Upper lobe of left lung (tissue), 6 donors: ENCODE results near the gene CDC34. TPM values are rescaled to one million over a fixed set of nuclear protein-coding genes. Genes with fewer than 3 reads are reported as not detected.
A peak's percentile ranks its signal among the peaks of the same experiment; 100 is the strongest.

Experiments used
- ATAC-seq, 2 donors: fragments of 200-7000 bp; cut with Tn5 transposase; one replicate each; pipeline ENCODE4 v1.9.1; 2022; ENCODE audit warnings: mild to moderate bottlenecking in 2 of 2, moderate library complexity in 2 of 2; ENCODE audit not compliant: low FRiP score in 2 of 2
- DNase-seq, 2 donors: peaks; one replicate each; pipeline ENCODE4 v3.0.0-alpha.2; 2019 to 2020
- H3K27ac ChIP-seq, 4 donors: fragments of 200-600 bp; sonication (generic); one replicate each; pipeline ENCODE4 v1.5.1; 2016 to 2019
- H3K27me3 ChIP-seq, 4 donors: fragments of 200-600 bp; sonication (generic); one replicate each; pipeline ENCODE4 v1.5.1; 2017 to 2019
- H3K36me3 ChIP-seq, 4 donors: fragments of 200-600 bp; sonication (generic); one replicate each; pipeline ENCODE4 v1.5.1; 2016 to 2019
- H3K4me1 ChIP-seq, 4 donors: fragments of 200-600 bp; sonication (generic); one replicate each; pipeline ENCODE4 v1.5.1; 2018 to 2019
- H3K4me3 ChIP-seq, 4 donors: fragments of 200-600 bp; sonication (generic); one replicate each; pipeline ENCODE4 v1.5.1; 2017 to 2019; ENCODE audit warnings: mild to moderate bottlenecking in 2 of 4, moderate library complexity in 1 of 4
- H3K9me3 ChIP-seq, 4 donors: fragments of 200-600 bp; sonication (generic); one replicate each; pipeline ENCODE4 v1.5.1; 2018 to 2019
- CTCF ChIP-seq, 6 experiments: fragments of 450-650 bp in 4 of 6; fragments of 200-600 bp in 2 of 6; sonication (generic) in 2 of 6; IDR thresholded peaks; one replicate each; pipeline ENCODE4 v1.5.1; 2016 to 2019; ENCODE audit warnings: antibody characterized with exemption in 6 of 6
- EP300 ChIP-seq, 4 donors: sonication (generic); formaldehyde crosslinking; IDR thresholded peaks; one replicate each; pipeline ENCODE4 v1.5.1; 2017; ENCODE audit warnings: antibody characterized with exemption in 4 of 4, control low read depth in 2 of 4
- POLR2A ChIP-seq, 4 donors: fragments of 450-650 bp; IDR thresholded peaks; one replicate each; pipeline ENCODE4 v1.5.1; 2016 to 2017; ENCODE audit warnings: antibody characterized with exemption in 4 of 4, mild to moderate bottlenecking in 2 of 4
- POLR2AphosphoS5 ChIP-seq, 2 donors: sonication (generic); formaldehyde crosslinking; IDR thresholded peaks; one replicate each; pipeline ENCODE4 v1.5.1; 2017; ENCODE audit warnings: antibody characterized with exemption in 2 of 2
- WGBS, 2 donors: methylation state at CpG; one replicate each; pipeline ENCODE4 v1.1.5; 2017 to 2018; 5-methylcytosine and 5-hydroxymethylcytosine counted together
- total RNA-seq, 6 donors: library from RNA; depleted of rRNA in 4 of 6; stranded (reverse); fragments of >200 nt in 4 of 6; gene quantifications; one replicate each; pipeline versions ENCODE4 v1.1.0 to v1.2.1, GENCODE V29; 2016 to 2021
- donor health status: DM: no; HTN: no; CAD: no; lungs with moderate emphysema.
- donor health status: DM: no; HTN: yes; CAD: no; lungs with severe emphysema.

CDC34 gene
- total RNA-seq, 6 donors from 2014 or later, result 42.7 to 140 (median 52.4) TPM

GRCh38 chr19:517721-518597 is 13.6 kb upstream of the CDC34 start:
- H3K27me3 ChIP-seq, result no peaks in the 10 kb centered on the region

GRCh38 chr19:518598-519231 is 12.8 kb upstream of the CDC34 start:
- H3K9me3 ChIP-seq, result no peaks in the 10 kb centered on the region

More at GRCh38 chr19:517721-518597, 13.6 kb upstream of the CDC34 start:
- TF ChIP-seq POLR2A (IDR thresholded peaks at IDR 0.05) (no peak), POLR2AphosphoS5 (IDR thresholded peaks at IDR 0.05) (no peak), EP300 (IDR thresholded peaks at IDR 0.05) (no peak), CTCF (IDR thresholded peaks at IDR 0.05) (no peak)
- Histone ChIP-seq H3K9me3 (no peaks in the 10 kb centered on the region), H3K4me3 (no peak overlapping the region), H3K4me1 (peaks cover 0 to 10% (median 0%) of the 10 kb centered on the region in 4 donors), H3K36me3 (peaks cover 0 to 7% (median 3%) of the 10 kb centered on the region in 4 donors), H3K27ac (no peak overlapping the region)
- ATAC-seq, result peak in 1 of 2 donors; percentile 13
- no peak for DNase-seq
- WGBS, 2 donors, result 50 to 52% methylated on average over 4 to 5 of the region's 10 CpGs

GRCh38 chr19:519449-519865 is 12.1 kb upstream of the CDC34 start:
- 93 to 95% methylated on average over 32 to 37 of the region's 45 CpGs for WGBS, 2 donors
- DNase-seq, result peak in 1 of 2 donors; percentile 83
- TF ChIP-seq POLR2A (IDR thresholded peaks at IDR 0.05), result no peak
- TF ChIP-seq EP300 (IDR thresholded peaks at IDR 0.05), result no peak
- no peak for TF ChIP-seq CTCF (IDR thresholded peaks at IDR 0.05)
- no peak for TF ChIP-seq POLR2AphosphoS5 (IDR thresholded peaks at IDR 0.05)

More at GRCh38 chr19:518598-519231, 12.8 kb upstream of the CDC34 start:
- TF ChIP-seq POLR2A (IDR thresholded peaks at IDR 0.05) (no peak), CTCF (IDR thresholded peaks at IDR 0.05) (no peak), POLR2AphosphoS5 (IDR thresholded peaks at IDR 0.05) (no peak), EP300 (IDR thresholded peaks at IDR 0.05) (no peak)
- Histone ChIP-seq H3K27me3 (no peaks in the 10 kb centered on the region), H3K4me3 (no peak overlapping the region), H3K27ac (no peak overlapping the region), H3K4me1 (peaks cover 0 to 9% (median 0%) of the 10 kb centered on the region in 4 donors), H3K36me3 (peaks cover 0 to 7% (median 3%) of the 10 kb centered on the region in 4 donors)
- peak in 1 of 2 donors; percentile 88 for DNase-seq
- WGBS, 2 donors, result 41 to 62% methylated on average over 18 of the region's 58 CpGs
- peak in 1 of 2 donors; percentile 28 for ATAC-seq

GRCh38 chr19:522726-523125 is 8.8 kb upstream of the CDC34 start:
- no peak overlapping the region for H3K27ac ChIP-seq
- DNase-seq (peak in 1 of 2 donors; percentile 61), ATAC-seq (no peak)
- H3K4me3 ChIP-seq, result no peak overlapping the region
- no peaks in the 10 kb centered on the region for H3K27me3 ChIP-seq
- WGBS, 2 donors, result 96 to 97% methylated on average over 5 to 11 of the region's 12 CpGs
- H3K9me3 ChIP-seq, result no peaks in the 10 kb centered on the region
- peaks cover 0 to 7% (median 3%) of the 10 kb centered on the region in 4 donors for H3K36me3 ChIP-seq
- no peak for TF ChIP-seq POLR2A (IDR thresholded peaks at IDR 0.05)
- TF ChIP-seq POLR2AphosphoS5 (IDR thresholded peaks at IDR 0.05), result no peak
- no peak for TF ChIP-seq EP300 (IDR thresholded peaks at IDR 0.05)
- TF ChIP-seq CTCF (IDR thresholded peaks at IDR 0.05), result no peak
- peaks cover 0 to 9% (median 0%) of the 10 kb centered on the region in 4 donors for H3K4me1 ChIP-seq

More at GRCh38 chr19:519449-519865, 12.1 kb upstream of the CDC34 start:
- Histone ChIP-seq H3K4me1 (peaks cover 0 to 9% (median 0%) of the 10 kb centered on the region in 4 donors), H3K9me3 (no peaks in the 10 kb centered on the region), H3K4me3 (no peak overlapping the region), H3K36me3 (peaks cover 0 to 7% (median 3%) of the 10 kb centered on the region in 4 donors), H3K27ac (no peak overlapping the region), H3K27me3 (no peaks in the 10 kb centered on the region)
- ATAC-seq, result no peak
